K562 (cell line): ENCODE measurements around the gene DLGAP1. TPM values are rescaled to one million over a fixed set of nuclear protein-coding genes. Genes with fewer than 3 reads are reported as not detected.

ENCODE experiments used
- ATF3 ChIP-seq, 2 experiments: fragments of 450-650 bp in 1 of 2; sonication (generic) in 1 of 2; formaldehyde crosslinking in 1 of 2; IDR thresholded peaks in 1 of 2; conservative IDR thresholded peaks in 1 of 2; 2 replicates each; pipeline versions ENCODE4 v1.6.1 to v1.8.1; 2016 to 2023; ENCODE audit warnings: mild to moderate bottlenecking in 2 of 2, moderate library complexity in 2 of 2, inconsistent platforms in 1 of 2, missing genetic modification reagents in 1 of 2
- ETS1 ChIP-seq: conservative IDR thresholded peaks from 2 replicates; pipeline ENCODE4 v1.6.1; 2011; ENCODE audit warnings: low read depth, mild to moderate bottlenecking, low read length; ENCODE audit not compliant: control insufficient read depth
- EZH2 ChIP-seq: IDR thresholded peaks from 2 replicates; pipeline ENCODE4 v1.6.1; 2012; ENCODE audit warnings: low read depth, mild to moderate bottlenecking, inconsistent platforms, low read length, borderline replicate concordance
- ID3 ChIP-seq, 2 experiments: fragments of 250-450 bp in 1 of 2; fragments of 450-650 bp in 1 of 2; sonication (Bioruptor Pico) in 1 of 2; IDR thresholded peaks; 2 replicates each; pipeline versions ENCODE4 v1.6.1 to v1.8.0; 2016 to 2021; ENCODE audit warnings: mild to moderate bottlenecking in 2 of 2, moderate library complexity in 2 of 2, missing compliant biosample characterization in 1 of 2, missing genetic modification characterization in 1 of 2
- JUNB ChIP-seq: fragments of 450-650 bp; formaldehyde crosslinking; conservative IDR thresholded peaks from 2 replicates; pipeline ENCODE4 v1.4.0; 2020; ENCODE audit warnings: mild to moderate bottlenecking
- MGA ChIP-seq: fragments of 450-650 bp; IDR thresholded peaks from 2 replicates; pipeline ENCODE4 v1.6.1; 2016; ENCODE audit warnings: mild to moderate bottlenecking, moderate library complexity
- NUFIP1 ChIP-seq: fragments of 450-650 bp; IDR thresholded peaks from 2 replicates; pipeline ENCODE4 v1.6.1; 2018; ENCODE audit not compliant: partially characterized antibody
- PTBP1 ChIP-seq: fragments of 200-400 bp; formaldehyde crosslinking; IDR thresholded peaks from 2 replicates; pipeline ENCODE4 v1.6.1; 2017; ENCODE audit warnings: low read depth, low read length
- RUNX1 ChIP-seq: sonication (generic); IDR thresholded peaks from 2 replicates; pipeline ENCODE4 v1.6.1; 2016; ENCODE audit warnings: antibody characterized with exemption, low read depth
- SMARCA4 ChIP-seq: fragments of 450-650 bp; IDR thresholded peaks from 2 replicates; pipeline ENCODE4 v1.6.1; 2016
- SNAPC5 ChIP-seq: fragments of 250-450 bp; sonication (Bioruptor Pico); IDR thresholded peaks from 2 replicates; pipeline ENCODE4 v1.8.0; 2021; ENCODE audit warnings: moderate library complexity, mild to moderate bottlenecking, inconsistent platforms
- STAT5B ChIP-seq: fragments of 250-450 bp; sonication (Bioruptor Pico); IDR thresholded peaks from 2 replicates; pipeline ENCODE4 v1.8.0; 2021; ENCODE audit warnings: mild to moderate bottlenecking, inconsistent platforms
- polyA plus RNA-seq, 8 experiments: library from polyadenylated mRNA; depleted of rRNA in 4 of 8; stranded (reverse) in 5 of 8; unstranded in 3 of 8; fragments of >200 nt; fragmentation: Nextera tagmentation in 2 of 8; fragmentation: Illumina TruSeq in 1 of 8; extraction: Ambion mirVana in 2 of 8; extraction: Trizol in 1 of 8; gene quantifications; 2 replicates each; pipeline versions ENCODE4 v1.2.1 to v1.2.3, GENCODE V29; 2011 to 2014; ENCODE audit warnings: inconsistent platforms in 1 of 8, missing spikeins in 1 of 8
- total RNA-seq, 7 experiments: library from RNA; depleted of rRNA in 6 of 7; stranded (reverse); fragments of >200 nt in 6 of 7; fragmentation: Illumina TruSeq in 2 of 7; extraction: Trizol in 2 of 7; gene quantifications; 2 replicates each; pipeline versions ENCODE4 v1.2.1 to v1.2.3, GENCODE V29; 2011 to 2021; ENCODE audit warnings: low replicate concordance in 1 of 7

DLGAP1 gene
- total and polyA plus RNA-seq, 9 of the 15 experiments (the other 6 are each of a cell fraction or from before 2014, with no cell fraction given) = 0.04 to 0.22 (median 0.08) TPM

- no peak for TF ChIP-seq MGA
- no peak for TF ChIP-seq ID3 (CRISPR knock-in tag; IDR thresholded peaks at IDR 0.05)
- peak; percentile 98 for TF ChIP-seq ID3 (tag; IDR thresholded peaks at IDR 0.05)
- no peak; the same call in 1 of the 2 replicates for TF ChIP-seq ETS1
- no peak for TF ChIP-seq EZH2
- TF ChIP-seq NUFIP1 = no peak
- TF ChIP-seq RUNX1 = no peak
- no peak for TF ChIP-seq ATF3 (IDR thresholded peaks at IDR 0.05)
- peak; percentile 6; the same call in 1 of the 2 replicates for TF ChIP-seq ATF3 (CRISPR knock-in tag; conservative IDR thresholded peaks at IDR 0.05)
- TF ChIP-seq SMARCA4 = no peak; the same call in 1 of the 2 replicates
- TF ChIP-seq SNAPC5 (CRISPR knock-in tag) = no peak
- no peak for TF ChIP-seq PTBP1
- TF ChIP-seq JUNB = peak; percentile 61
- TF ChIP-seq STAT5B (CRISPR knock-in tag) = no peak
Observed at GRCh38 chr18:3623769-3624545, 831.1 kb downstream of the DLGAP1 start (continued).
